Epidermal melanocyte (primary cell): ENCODE results near the gene DNM1.

Source experiments
- DNase-seq: peaks from one replicate; pipeline ENCODE4 v3.0.0; 2011; ENCODE audit warnings: low spot score; ENCODE audit not compliant: insufficient read length

DNM1 gene

GRCh38 chr9:128304136-128304970, 101.2 kb downstream of the DNM1 start:
- no peak for DNase-seq
